ENCODE measurements around the gene INPP5A. TPM values are rescaled to one million over a fixed set of nuclear protein-coding genes. Genes with fewer than 3 reads are reported as not detected.

Gene INPP5A
- total and polyA plus RNA-seq, 2 of the 13 experiments (the other 11 are each of a cell fraction or from before 2014, with no cell fraction given), result 17.5 to 37.9 TPM

- H3K27me3 ChIP-seq (ENCODE audit: control insufficient read depth in 1 of 2, insufficient read depth in 2 of 2, low read length in 2 of 2), result no peaks in the 10 kb centered on the region; a peak in 1 of 5 replicates
These were observed 103.8 kb downstream of the INPP5A start for GRCh38 chr10:132641401-132641800.

GRCh38 chr10:132641966-132642731 lies 104.6 kb downstream of the INPP5A start:
- POLR2A ChIA-PET, result no interaction called here
- H4K20me1 ChIP-seq (ENCODE audit: insufficient read depth, low read length), result no peaks in the 10 kb centered on the region; the same call in 1 of the 2 replicates
- in situ Hi-C loops (cut with HindIII; ENCODE audit: extremely low pct_ligation_motif_present, low pct_unique_long_range_greater_than_20kb), result no loop called here
- no peak overlapping the region for H2AFZ ChIP-seq (ENCODE audit: low read length)
- no peak overlapping the region for H3K4me2 ChIP-seq (ENCODE audit: low read depth, low read length)
- BruUV-seq (replicated peaks), result no TSS peak
- H3K9me3 ChIP-seq (ENCODE audit: low read length), result no peaks in the 10 kb centered on the region
- peaks cover 5% of the 10 kb centered on the region for H3K79me2 ChIP-seq (ENCODE audit: insufficient read depth, low read length)
- intact Hi-C loops (cut with micrococcal nuclease; ENCODE audit: unreplicated experiment), result no loop called here
- H3K27me3 ChIP-seq (ENCODE audit: control insufficient read depth in 1 of 2, insufficient read depth in 2 of 2, low read length in 2 of 2), result no peaks in the 10 kb centered on the region; a peak in 1 of 5 replicates
- DNase-seq (ENCODE audit: low spot score) (no peak), ATAC-seq (no peak), FAIRE-seq (no peak)
- no peaks in the 10 kb centered on the region for H3K36me3 ChIP-seq (replicated peaks in 1 of 2; ENCODE audit: control insufficient read depth in 1 of 2, insufficient read depth in 2 of 2, low read length in 2 of 2)
- no peak overlapping the region for H3K9ac ChIP-seq (ENCODE audit: insufficient read depth, low read depth, low read length)
- CTCF ChIA-PET (ENCODE audit: low intra/inter-chr PET ratio, low total read pairs), result no interaction called here
- no peak overlapping the region for H3K27ac ChIP-seq (ENCODE audit: extremely low read length, insufficient read depth, low read length)
- TF ChIP-seq FOXA1 (IDR thresholded peaks at IDR 0.05), result no peak
- TF ChIP-seq FOXA1 (CRISPR knock-in tag; IDR thresholded peaks at IDR 0.05), result no peak
- TF ChIP-seq AGO2 (optimal IDR thresholded peaks at IDR 0.05; ENCODE audit: low read depth, low read length), result peak; percentile 26
- no peak for TF ChIP-seq PRPF4 (IDR thresholded peaks at IDR 0.05; ENCODE audit: low read depth, low read length, poor library complexity, severe bottlenecking)
- TF ChIP-seq ZBTB33 (CRISPR knock-in tag; IDR thresholded peaks at IDR 0.05), result peak; percentile 72
- H3K4me1 ChIP-seq (ENCODE audit: insufficient read depth, low read length), result no peaks in the 10 kb centered on the region
- no peak overlapping the region for H3K4me3 ChIP-seq (replicated peaks in 1 of 3; ENCODE audit: insufficient read depth in 1 of 3, low read depth in 2 of 3, low read length in 3 of 3)
- 92% methylated on average over 20 of the region's 33 CpGs for WGBS (ENCODE audit: low lambda C conversion rate)

More at GRCh38 chr10:132641401-132641800, 103.8 kb downstream of the INPP5A start:
- Histone ChIP-seq H3K9me3 (ENCODE audit: low read length) (no peaks in the 10 kb centered on the region), H3K4me1 (ENCODE audit: insufficient read depth, low read length) (no peaks in the 10 kb centered on the region), H3K4me2 (ENCODE audit: low read depth, low read length) (no peak overlapping the region), H3K9ac (ENCODE audit: insufficient read depth, low read depth, low read length) (no peak overlapping the region), H4K20me1 (ENCODE audit: insufficient read depth, low read length) (no peaks in the 10 kb centered on the region; the same call in 1 of the 2 replicates), H2AFZ (ENCODE audit: low read length) (no peak overlapping the region), H3K36me3 (replicated peaks in 1 of 2; ENCODE audit: control insufficient read depth in 1 of 2, insufficient read depth in 2 of 2, low read length in 2 of 2) (no peaks in the 10 kb centered on the region), H3K27ac (ENCODE audit: extremely low read length, insufficient read depth, low read length) (no peak overlapping the region), H3K4me3 (replicated peaks in 1 of 3; ENCODE audit: insufficient read depth in 1 of 3, low read depth in 2 of 3, low read length in 3 of 3) (no peak overlapping the region), H3K79me2 (ENCODE audit: insufficient read depth, low read length) (peaks cover 5% of the 10 kb centered on the region)
- no peak for ATAC-seq
- no peak for DNase-seq (ENCODE audit: low spot score)
- in situ Hi-C loops (cut with HindIII; ENCODE audit: extremely low pct_ligation_motif_present, low pct_unique_long_range_greater_than_20kb), result no loop called here
- POLR2A ChIA-PET, result no interaction called here
- no peak for FAIRE-seq
- WGBS (ENCODE audit: low lambda C conversion rate), result 88% methylated on average over 8 of the region's 8 CpGs
- intact Hi-C loops (cut with micrococcal nuclease; ENCODE audit: unreplicated experiment), result no loop called here
- TF ChIP-seq ZNF703 (CRISPR knock-in tag; IDR thresholded peaks at IDR 0.05; ENCODE audit: borderline replicate concordance) (no peak), ZNF180 (CRISPR knock-in tag; IDR thresholded peaks at IDR 0.05; ENCODE audit: borderline replicate concordance, low read depth) (no peak)
- BruUV-seq (replicated peaks), result no TSS peak
- CTCF ChIA-PET (ENCODE audit: low intra/inter-chr PET ratio, low total read pairs), result no interaction called here

All from HepG2 (cell line).